ENCODE results near the gene ACP4. TPM values are rescaled to one million over a fixed set of nuclear protein-coding genes. Genes with fewer than 3 reads are reported as not detected.

Gene ACP4
- polyA plus RNA-seq, 1 experiment, result not detected

DNA sequence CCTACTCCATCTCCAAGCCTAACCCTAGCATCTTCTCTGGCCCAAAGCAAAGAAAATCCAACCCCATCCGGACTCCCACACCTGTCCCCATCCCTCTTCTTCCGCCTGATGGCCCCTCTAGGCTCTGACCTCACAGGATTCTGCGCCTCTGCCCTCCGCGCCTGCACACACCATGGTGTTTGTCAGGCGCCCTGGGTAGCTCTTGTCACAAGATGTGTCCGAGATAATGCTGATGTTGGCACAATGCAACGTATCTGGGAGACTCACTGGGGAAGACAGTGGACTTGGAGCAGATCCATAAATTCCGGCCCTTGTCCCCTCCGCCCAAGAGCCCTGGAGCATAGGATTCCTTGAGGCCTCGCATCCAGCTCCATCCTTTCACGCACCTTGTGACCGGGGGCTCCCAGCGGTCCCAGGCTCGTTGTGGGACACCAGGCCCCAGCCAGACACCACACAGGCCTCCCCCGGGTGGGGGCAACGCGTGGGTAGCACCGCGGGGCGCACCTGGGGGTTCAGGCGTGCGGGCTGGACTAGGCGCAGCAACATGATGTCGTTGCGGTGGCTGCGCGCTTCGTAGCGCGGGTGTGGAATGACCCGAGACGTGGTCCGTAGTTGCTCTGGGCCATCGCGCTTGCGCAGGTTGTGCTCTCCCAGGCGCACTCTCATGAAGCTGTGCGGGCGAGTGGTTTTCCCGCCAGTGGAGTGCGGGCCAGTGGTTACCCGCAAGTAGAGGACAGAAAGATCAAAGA is 36.5 kb downstream of the ACP4 start:
- H3K27me3 ChIP-seq (ENCODE audit: control insufficient read depth, insufficient read depth, low read length), result peaks cover 2% of the 10 kb centered on the region
- no peak overlapping the region for H3K4me3 ChIP-seq (ENCODE audit: low read depth, low read length)
- no peaks in the 10 kb centered on the region for H3K36me3 ChIP-seq (ENCODE audit: control insufficient read depth, insufficient read depth, low read length)
- POLR2A ChIA-PET, result no interaction called here
- TF ChIP-seq, protein P1, sequence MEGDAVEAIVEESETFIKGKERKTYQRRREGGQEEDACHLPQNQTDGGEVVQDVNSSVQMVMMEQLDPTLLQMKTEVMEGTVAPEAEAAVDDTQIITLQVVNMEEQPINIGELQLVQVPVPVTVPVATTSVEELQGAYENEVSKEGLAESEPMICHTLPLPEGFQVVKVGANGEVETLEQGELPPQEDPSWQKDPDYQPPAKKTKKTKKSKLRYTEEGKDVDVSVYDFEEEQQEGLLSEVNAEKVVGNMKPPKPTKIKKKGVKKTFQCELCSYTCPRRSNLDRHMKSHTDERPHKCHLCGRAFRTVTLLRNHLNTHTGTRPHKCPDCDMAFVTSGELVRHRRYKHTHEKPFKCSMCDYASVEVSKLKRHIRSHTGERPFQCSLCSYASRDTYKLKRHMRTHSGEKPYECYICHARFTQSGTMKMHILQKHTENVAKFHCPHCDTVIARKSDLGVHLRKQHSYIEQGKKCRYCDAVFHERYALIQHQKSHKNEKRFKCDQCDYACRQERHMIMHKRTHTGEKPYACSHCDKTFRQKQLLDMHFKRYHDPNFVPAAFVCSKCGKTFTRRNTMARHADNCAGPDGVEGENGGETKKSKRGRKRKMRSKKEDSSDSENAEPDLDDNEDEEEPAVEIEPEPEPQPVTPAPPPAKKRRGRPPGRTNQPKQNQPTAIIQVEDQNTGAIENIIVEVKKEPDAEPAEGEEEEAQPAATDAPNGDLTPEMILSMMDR (IDR thresholded peaks at IDR 0.05; ENCODE audit: insufficient read depth, low read depth, low read length), result no peak
- no peak for DNase-seq (ENCODE audit: low read depth)
- CTCF ChIA-PET, result no interaction called here

DNA sequence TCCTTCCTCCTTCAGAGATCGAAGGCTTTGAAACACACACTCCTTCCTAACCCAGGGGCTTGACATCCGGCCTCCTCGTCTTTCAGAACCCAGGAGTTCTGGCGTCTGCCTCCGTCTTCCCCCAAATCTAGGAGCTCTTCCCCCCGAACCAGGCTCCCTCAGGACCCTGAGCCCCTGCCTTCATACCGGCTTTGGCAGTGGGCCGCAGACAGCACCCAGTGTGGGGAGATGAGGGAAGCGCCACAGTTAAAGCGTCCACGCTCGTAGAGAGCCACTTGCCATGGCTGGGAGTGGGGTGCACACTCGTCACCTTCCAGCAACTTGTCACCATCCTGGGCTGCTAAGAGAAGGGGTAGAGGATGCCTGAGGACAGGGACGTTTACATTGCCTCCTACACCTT is 37.3 kb downstream of the ACP4 start:
- TF ChIP-seq, protein P1 (IDR thresholded peaks at IDR 0.05; ENCODE audit: insufficient read depth, low read depth, low read length), result no peak
- Histone ChIP-seq H3K36me3 (ENCODE audit: control insufficient read depth, insufficient read depth, low read length) (no peaks in the 10 kb centered on the region), H3K4me3 (ENCODE audit: low read depth, low read length) (no peak overlapping the region), H3K27me3 (ENCODE audit: control insufficient read depth, insufficient read depth, low read length) (no peaks in the 10 kb centered on the region; the same call in 1 of the 2 replicates)
- no peak for DNase-seq (ENCODE audit: low read depth)
- ChIA-PET POLR2A (no interaction called here), CTCF (interaction anchor here (0.7 kb wide), 1 partner anchor 308 kb away, joined by 3 read pairs; no protein-coding TSS in a partner anchor)

DNA sequence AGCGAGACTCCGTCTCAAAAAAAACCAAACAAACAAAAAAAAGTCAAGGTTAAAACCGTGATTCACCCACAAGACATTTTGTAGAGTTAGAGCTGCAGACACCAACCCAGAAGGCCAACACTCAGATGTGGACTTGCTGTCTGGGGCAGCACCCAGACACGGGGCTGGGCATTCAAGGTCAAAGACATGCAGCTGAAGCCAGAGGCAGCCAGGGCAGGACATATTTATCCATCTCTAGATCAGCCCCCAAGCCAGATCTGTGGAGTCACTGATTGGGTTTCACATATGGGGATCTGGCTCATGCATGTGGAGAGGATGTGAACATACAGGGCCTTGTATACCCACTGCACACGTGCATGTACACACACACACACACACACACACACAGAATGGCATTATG is 39.6 kb downstream of the ACP4 start:
- CTCF ChIA-PET, result no interaction called here

DNA sequence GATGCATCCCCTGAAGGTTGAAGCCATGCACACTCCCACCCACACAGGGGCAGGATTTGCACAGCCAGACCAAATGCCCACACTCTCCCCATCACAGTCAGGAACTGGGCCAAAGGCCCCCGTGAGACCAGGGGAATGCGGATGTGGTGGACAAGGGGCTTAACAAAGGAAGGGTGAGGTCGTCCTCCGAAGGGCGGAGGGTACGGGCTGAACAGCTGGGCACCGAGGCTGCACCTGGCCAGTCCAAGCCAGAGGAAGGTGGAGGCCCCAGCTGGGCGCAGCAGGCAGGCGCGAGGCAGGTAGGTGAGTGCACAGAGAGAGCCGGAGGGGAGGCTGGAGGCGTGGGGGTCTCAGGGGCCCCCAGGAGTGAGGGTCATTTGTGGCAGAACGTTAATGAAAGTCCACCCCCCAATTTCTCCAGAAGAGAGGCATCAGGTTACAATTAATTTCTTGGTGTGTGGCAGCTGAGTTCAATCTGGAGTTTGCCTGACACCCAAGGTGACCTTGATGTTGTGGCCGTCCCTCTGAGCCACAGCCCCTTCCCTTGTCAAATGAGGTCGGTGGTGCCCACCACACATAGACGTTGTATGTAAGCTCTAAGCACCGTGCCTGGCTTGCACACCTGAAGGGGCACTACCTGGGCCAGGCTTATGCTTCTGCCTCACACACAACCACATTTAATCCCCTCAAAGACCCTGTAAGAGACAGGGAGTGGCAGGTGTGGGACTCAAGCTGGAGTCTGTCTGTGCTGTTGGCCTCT is 40.2 kb downstream of the ACP4 start:
- no peaks in the 10 kb centered on the region for H3K27me3 ChIP-seq (ENCODE audit: control insufficient read depth, insufficient read depth, low read length)
- H3K36me3 ChIP-seq (ENCODE audit: control insufficient read depth, insufficient read depth, low read length), result no peaks in the 10 kb centered on the region
- POLR2A ChIA-PET, result no interaction called here
- no peak for DNase-seq (ENCODE audit: low read depth)
- TF ChIP-seq, protein P1 (IDR thresholded peaks at IDR 0.05; ENCODE audit: insufficient read depth, low read depth, low read length), result no peak
- CTCF ChIA-PET, result no interaction called here
- no peak overlapping the region for H3K4me3 ChIP-seq (ENCODE audit: low read depth, low read length)

More for the DNA sequence above, 39.6 kb downstream of the ACP4 start:
- no peaks in the 10 kb centered on the region for H3K36me3 ChIP-seq (ENCODE audit: control insufficient read depth, insufficient read depth, low read length)
- H3K4me3 ChIP-seq (ENCODE audit: low read depth, low read length), result no peak overlapping the region
- TF ChIP-seq, protein P1 (IDR thresholded peaks at IDR 0.05; ENCODE audit: insufficient read depth, low read depth, low read length), result no peak
- DNase-seq (ENCODE audit: low read depth), result no peak
- H3K27me3 ChIP-seq (ENCODE audit: control insufficient read depth, insufficient read depth, low read length), result no peaks in the 10 kb centered on the region
- POLR2A ChIA-PET, result no interaction called here

DNA sequence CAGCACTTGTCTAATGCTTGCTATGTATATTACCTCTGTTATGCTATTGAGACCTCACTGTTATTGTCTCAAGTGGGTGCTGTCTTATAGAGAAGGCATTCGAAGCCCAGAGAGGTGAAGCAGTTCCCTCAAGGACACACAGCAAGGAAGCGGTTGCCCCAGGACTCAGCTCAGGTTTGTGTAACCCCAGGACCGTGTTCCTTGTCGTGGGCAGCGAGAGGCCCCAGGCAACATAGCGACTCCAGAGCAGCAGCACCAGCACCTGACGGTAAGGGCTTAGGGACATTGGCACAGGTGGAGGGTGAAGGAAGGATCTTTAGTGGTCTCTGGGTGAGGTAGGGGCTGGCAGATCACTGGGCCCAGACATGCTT is 40.8 kb downstream of the ACP4 start:
- POLR2A ChIA-PET, result no interaction called here
- TF ChIP-seq, protein P1 (IDR thresholded peaks at IDR 0.05; ENCODE audit: insufficient read depth, low read depth, low read length), result no peak
- CTCF ChIA-PET, result no interaction called here

More for the DNA sequence above, 40.8 kb downstream of the ACP4 start:
- Histone ChIP-seq H3K4me3 (ENCODE audit: low read depth, low read length) (no peak overlapping the region), H3K27me3 (ENCODE audit: control insufficient read depth, insufficient read depth, low read length) (no peaks in the 10 kb centered on the region), H3K36me3 (ENCODE audit: control insufficient read depth, insufficient read depth, low read length) (no peaks in the 10 kb centered on the region)
- DNase-seq (ENCODE audit: low read depth), result no peak
